ENCODE data around the gene EEIG1.

EEIG1 gene

GRCh38 chr9:127974769-127975261 lies 6.0 kb downstream of the EEIG1 start:
- CTCF ChIA-PET, result no interaction called here
- TF ChIP-seq ELF4 (IDR thresholded peaks at IDR 0.05) (no peak), HDGF (IDR thresholded peaks at IDR 0.05; ENCODE audit: borderline replicate concordance) (no peak), FOXM1 (IDR thresholded peaks at IDR 0.05; ENCODE audit: borderline replicate concordance) (no peak), ARNT (IDR thresholded peaks at IDR 0.05) (no peak), PKNOX1 (IDR thresholded peaks at IDR 0.05) (no peak), ZNF384 (IDR thresholded peaks at IDR 0.05) (no peak), SP1 (IDR thresholded peaks at IDR 0.05) (no peak), CTBP1 (IDR thresholded peaks at IDR 0.05; ENCODE audit: borderline replicate concordance) (no peak), FOXA1 (IDR thresholded peaks at IDR 0.05) (no peak), BHLHE40 (IDR thresholded peaks at IDR 0.05; ENCODE audit: borderline replicate concordance) (no peak), TARDBP (IDR thresholded peaks at IDR 0.05) (no peak), SUZ12 (IDR thresholded peaks at IDR 0.05) (no peak), L3MBTL2 (conservative IDR thresholded peaks at IDR 0.05) (no peak), FOXK2 (IDR thresholded peaks at IDR 0.05) (no peak), LEF1 (IDR thresholded peaks at IDR 0.05; ENCODE audit: borderline replicate concordance) (no peak), NFRKB (IDR thresholded peaks at IDR 0.05) (no peak)
- POLR2A ChIA-PET, result no interaction called here
- no peak for DNase-seq (ENCODE audit: extremely low spot score)

GRCh38 chr9:127974001-127974768 lies 6.6 kb downstream of the EEIG1 start:
- CTCF ChIA-PET, result no interaction called here
- POLR2A ChIA-PET, result no interaction called here

GRCh38 chr9:127973169-127974000 lies 7.4 kb downstream of the EEIG1 start:
- DNase-seq (ENCODE audit: extremely low spot score), result no peak
- CTCF ChIA-PET, result interaction anchor here (0.6 kb wide), 1 partner anchor 12 kb away, joined by 3 read pairs; no protein-coding TSS in a partner anchor
- TF ChIP-seq FOXK2 (IDR thresholded peaks at IDR 0.05), result no peak
- TF ChIP-seq SP1 (IDR thresholded peaks at IDR 0.05), result no peak
- TF ChIP-seq ZNF384 (IDR thresholded peaks at IDR 0.05), result no peak
- TF ChIP-seq NFRKB (IDR thresholded peaks at IDR 0.05), result no peak
- no peak for TF ChIP-seq ELF4 (IDR thresholded peaks at IDR 0.05)
- no peak for TF ChIP-seq FOXA1 (IDR thresholded peaks at IDR 0.05)
- no peak for TF ChIP-seq TARDBP (IDR thresholded peaks at IDR 0.05)
- TF ChIP-seq SUZ12 (IDR thresholded peaks at IDR 0.05), result no peak
- TF ChIP-seq PKNOX1 (IDR thresholded peaks at IDR 0.05), result no peak
- no peak for TF ChIP-seq L3MBTL2 (conservative IDR thresholded peaks at IDR 0.05)
- TF ChIP-seq CTBP1 (IDR thresholded peaks at IDR 0.05; ENCODE audit: borderline replicate concordance), result no peak
- no peak for TF ChIP-seq ARNT (IDR thresholded peaks at IDR 0.05)
- no peak for TF ChIP-seq BHLHE40 (IDR thresholded peaks at IDR 0.05; ENCODE audit: borderline replicate concordance)
- POLR2A ChIA-PET, result no interaction called here

More at GRCh38 chr9:127974001-127974768, 6.6 kb downstream of the EEIG1 start:
- TF ChIP-seq ELF4 (IDR thresholded peaks at IDR 0.05) (no peak), FOXA1 (IDR thresholded peaks at IDR 0.05) (no peak), FOXK2 (IDR thresholded peaks at IDR 0.05) (no peak), LEF1 (IDR thresholded peaks at IDR 0.05; ENCODE audit: borderline replicate concordance) (no peak), ZNF384 (IDR thresholded peaks at IDR 0.05) (no peak), ARNT (IDR thresholded peaks at IDR 0.05) (no peak), TARDBP (IDR thresholded peaks at IDR 0.05) (no peak), SUZ12 (IDR thresholded peaks at IDR 0.05) (no peak), L3MBTL2 (conservative IDR thresholded peaks at IDR 0.05) (no peak), NFRKB (IDR thresholded peaks at IDR 0.05) (no peak), BHLHE40 (IDR thresholded peaks at IDR 0.05; ENCODE audit: borderline replicate concordance) (no peak), PKNOX1 (IDR thresholded peaks at IDR 0.05) (no peak), FOXM1 (IDR thresholded peaks at IDR 0.05; ENCODE audit: borderline replicate concordance) (no peak), HDGF (IDR thresholded peaks at IDR 0.05; ENCODE audit: borderline replicate concordance) (no peak), CTBP1 (IDR thresholded peaks at IDR 0.05; ENCODE audit: borderline replicate concordance) (no peak), SP1 (IDR thresholded peaks at IDR 0.05) (no peak)
- no peak for DNase-seq (ENCODE audit: extremely low spot score)

- ChIA-PET POLR2A (interaction anchor here (0.7 kb wide), 1 partner anchor 42 kb away, joined by 3 read pairs; the partner anchor contains the start of gene PIP5KL1), CTCF (interaction anchor here (0.5 to 0.7 kb wide), 2 partner anchors 74 to 90 kb away, joined by 3 read pairs; no protein-coding TSS in a partner anchor)
- no peak for DNase-seq (ENCODE audit: extremely low spot score)
- no peak for TF ChIP-seq NFRKB (IDR thresholded peaks at IDR 0.05)
- TF ChIP-seq PKNOX1 (IDR thresholded peaks at IDR 0.05), result no peak
- no peak for TF ChIP-seq TARDBP (IDR thresholded peaks at IDR 0.05)
- TF ChIP-seq ZNF384 (IDR thresholded peaks at IDR 0.05), result no peak
- no peak for TF ChIP-seq ELF4 (IDR thresholded peaks at IDR 0.05)
- no peak for TF ChIP-seq CTBP1 (IDR thresholded peaks at IDR 0.05; ENCODE audit: borderline replicate concordance)
- TF ChIP-seq ARNT (IDR thresholded peaks at IDR 0.05), result no peak
- TF ChIP-seq SUZ12 (IDR thresholded peaks at IDR 0.05), result no peak
- no peak for TF ChIP-seq L3MBTL2 (conservative IDR thresholded peaks at IDR 0.05)
- TF ChIP-seq SP1 (IDR thresholded peaks at IDR 0.05), result no peak
- TF ChIP-seq HDGF (IDR thresholded peaks at IDR 0.05; ENCODE audit: borderline replicate concordance), result no peak
- TF ChIP-seq FOXK2 (IDR thresholded peaks at IDR 0.05), result no peak
- no peak for TF ChIP-seq LEF1 (IDR thresholded peaks at IDR 0.05; ENCODE audit: borderline replicate concordance)
- TF ChIP-seq BHLHE40 (IDR thresholded peaks at IDR 0.05; ENCODE audit: borderline replicate concordance), result no peak
- TF ChIP-seq FOXA1 (IDR thresholded peaks at IDR 0.05), result no peak
- no peak for TF ChIP-seq FOXM1 (IDR thresholded peaks at IDR 0.05; ENCODE audit: borderline replicate concordance)
These were observed 8.4 kb downstream of the EEIG1 start for GRCh38 chr9:127972236-127972871.
